Fibroblast of skin of scalp (primary cell): ENCODE data around the gene GCNA. TPM values are rescaled to one million over a fixed set of nuclear protein-coding genes. Genes with fewer than 3 reads are reported as not detected.
"Not testable (repeated sequence)": the region's sequence is repeated elsewhere in the genome, so short reads cannot be mapped to it uniquely, and the experiment has no call there.

Experiments
- DNase-seq: peaks from one replicate; pipeline ENCODE4 v3.0.0-alpha.2; 2013
- polyA plus RNA-seq, 2 experiments: library from polyadenylated mRNA; unstranded; fragments of 120-200 nt; gene quantifications; one replicate each; pipeline ENCODE4 v1.2.1, GENCODE V29; 2013; ENCODE audit not compliant: insufficient read length in 2 of 2

Gene GCNA
- 1.7 TPM for polyA plus RNA-seq (2013, experiment 1 of 2; ENCODE audit: insufficient read length)
- polyA plus RNA-seq (2013, experiment 2 of 2; ENCODE audit: insufficient read length): 1.7 TPM

GRCh38 chrX:71578253-71579135, at the start of gene GCNA:
Gene GCNA (plus strand): TSS chrX:71578437. CDS start chrX:71580822, 2,385 bp downstream.
- DNase-seq: no peak

- DNase-seq: peak; percentile 32
Measured at GRCh38 chrX:71532078-71532752, 46.0 kb upstream of the GCNA start.

- peak; percentile 98 for DNase-seq
Measured at GRCh38 chrX:71532753-71533425, 45.3 kb upstream of the GCNA start, which contains the start of gene OGT. Gene OGT (plus strand): TSS chrX:71533104. CDS start chrX:71533300, 196 bp downstream.

DNA sequence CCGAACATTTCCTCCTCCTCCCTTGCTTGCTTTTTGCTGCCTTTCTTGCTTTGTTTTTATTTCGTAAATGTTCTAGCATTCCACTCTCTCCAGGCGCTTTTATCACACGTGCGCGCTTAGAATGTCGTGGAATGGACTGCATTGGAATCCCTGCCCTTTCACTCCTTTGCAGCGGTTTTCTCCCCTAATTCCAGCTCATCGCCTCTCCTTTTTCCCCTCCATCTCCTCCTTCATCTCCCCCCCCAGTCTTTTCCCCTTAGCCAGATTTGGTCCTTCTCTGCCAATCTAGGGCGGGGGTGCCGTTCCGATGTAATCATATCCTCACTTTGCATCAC, 44.8 kb upstream of the GCNA start:
- DNase-seq: peak; percentile 33

DNA sequence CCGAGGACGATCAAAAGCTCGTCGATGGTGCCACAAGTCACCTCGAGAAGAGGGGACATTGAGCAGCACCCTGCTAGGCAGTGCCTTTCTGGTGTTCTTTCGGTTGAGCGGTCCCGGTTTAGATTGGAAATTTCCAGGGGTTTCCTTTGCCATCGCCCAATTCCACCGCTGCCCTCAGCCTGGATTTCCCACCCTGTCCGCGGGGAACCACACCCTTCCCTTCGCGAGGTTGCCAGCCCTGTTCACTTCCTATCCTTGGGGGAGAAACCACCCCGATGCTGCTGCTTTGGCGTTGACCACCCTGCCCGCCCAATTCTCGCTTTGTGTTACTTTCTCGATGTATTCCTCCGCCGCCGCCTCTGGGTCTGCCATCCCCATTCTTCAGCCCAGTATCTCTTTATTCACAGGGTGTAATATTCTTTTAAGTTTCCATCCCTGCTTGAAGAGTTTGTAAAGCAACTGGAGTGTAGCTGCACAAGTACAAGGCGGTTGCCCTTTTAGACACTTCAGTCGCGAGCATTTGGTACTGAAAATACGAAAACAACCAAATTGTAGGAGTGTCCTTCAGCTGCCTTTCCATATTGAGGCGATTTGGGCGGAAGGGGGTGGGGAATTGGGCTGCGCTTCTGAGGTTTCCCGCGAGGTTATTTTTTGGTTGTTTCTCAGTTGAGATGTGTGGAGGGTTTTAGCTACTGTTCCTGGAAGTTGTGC, 44.2 kb upstream of the GCNA start:
- DNase-seq: peak; percentile 65

DNA sequence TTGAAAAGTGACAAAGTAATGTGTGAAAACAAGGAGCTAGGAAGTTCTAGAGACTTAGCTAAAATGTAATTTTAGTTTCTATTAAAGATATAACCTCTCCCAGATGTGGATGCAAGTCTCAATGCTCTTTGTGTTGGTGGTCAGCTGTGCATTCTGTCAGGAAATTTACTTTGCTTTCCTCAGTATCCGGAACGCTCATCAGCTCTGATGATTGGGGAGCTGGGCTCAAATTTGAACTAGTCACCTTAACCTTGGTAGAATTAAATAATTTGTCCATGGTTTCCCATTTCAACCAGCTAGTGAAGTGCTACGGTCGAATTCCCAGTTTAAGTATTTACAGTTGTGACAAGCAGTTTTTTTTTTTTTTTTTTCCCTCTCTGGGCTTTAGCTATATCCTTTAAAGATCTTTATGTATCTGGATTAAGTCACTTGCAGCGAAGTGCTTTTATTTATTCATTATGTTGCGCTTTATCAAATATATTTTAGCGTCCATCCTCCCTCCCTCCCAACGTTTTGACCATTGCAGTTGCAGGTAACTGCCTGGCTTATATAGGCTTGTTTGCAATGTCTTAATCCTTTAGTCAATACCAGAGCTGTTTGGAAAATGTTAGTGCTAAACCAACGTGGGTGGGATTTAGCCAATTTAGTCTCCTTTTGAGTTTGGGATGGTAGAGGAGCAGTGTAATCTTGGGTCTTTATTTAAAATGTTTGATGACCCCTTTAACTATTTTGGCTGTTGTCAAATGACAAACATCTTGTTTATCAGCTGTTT, 43.3 kb upstream of the GCNA start:
- DNase-seq: no peak

DNA sequence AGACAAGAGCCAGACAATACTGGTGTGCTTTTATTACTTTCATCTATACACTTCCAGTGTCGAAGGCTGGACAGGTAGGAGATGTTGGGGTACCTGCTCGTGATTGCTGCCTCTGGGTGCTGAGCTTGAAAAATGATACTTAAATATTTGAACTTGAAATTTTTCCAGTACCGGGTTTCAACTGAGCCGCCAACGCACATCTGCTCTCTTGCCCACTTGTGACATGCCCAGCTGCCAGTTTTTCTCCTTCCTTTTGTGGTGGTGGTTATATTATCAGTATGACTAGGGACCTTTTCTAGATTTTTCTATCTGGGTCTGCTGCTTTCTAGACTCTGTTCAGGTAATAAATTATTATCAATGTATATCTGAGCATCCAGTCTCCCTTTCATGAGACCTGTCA, 42.0 kb upstream of the GCNA start:
- no peak for DNase-seq

DNA sequence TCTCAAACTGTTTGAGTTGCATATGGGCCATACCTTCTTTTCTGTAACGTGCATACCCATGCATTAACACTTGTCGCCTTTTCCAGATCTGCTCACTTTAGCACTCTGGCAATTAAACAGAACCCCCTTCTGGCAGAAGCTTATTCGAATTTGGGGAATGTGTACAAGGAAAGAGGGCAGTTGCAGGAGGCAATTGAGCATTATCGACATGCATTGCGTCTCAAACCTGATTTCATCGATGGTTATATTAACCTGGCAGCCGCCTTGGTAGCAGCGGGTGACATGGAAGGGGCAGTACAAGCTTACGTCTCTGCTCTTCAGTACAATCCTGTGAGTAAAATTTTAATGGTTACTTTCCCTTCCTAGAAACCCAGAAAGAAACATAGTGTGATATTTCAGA, 40.5 kb upstream of the GCNA start:
- DNase-seq: no peak

GRCh38 chrX:71540801-71541200, 37.4 kb upstream of the GCNA start:
- no peak for DNase-seq

DNA sequence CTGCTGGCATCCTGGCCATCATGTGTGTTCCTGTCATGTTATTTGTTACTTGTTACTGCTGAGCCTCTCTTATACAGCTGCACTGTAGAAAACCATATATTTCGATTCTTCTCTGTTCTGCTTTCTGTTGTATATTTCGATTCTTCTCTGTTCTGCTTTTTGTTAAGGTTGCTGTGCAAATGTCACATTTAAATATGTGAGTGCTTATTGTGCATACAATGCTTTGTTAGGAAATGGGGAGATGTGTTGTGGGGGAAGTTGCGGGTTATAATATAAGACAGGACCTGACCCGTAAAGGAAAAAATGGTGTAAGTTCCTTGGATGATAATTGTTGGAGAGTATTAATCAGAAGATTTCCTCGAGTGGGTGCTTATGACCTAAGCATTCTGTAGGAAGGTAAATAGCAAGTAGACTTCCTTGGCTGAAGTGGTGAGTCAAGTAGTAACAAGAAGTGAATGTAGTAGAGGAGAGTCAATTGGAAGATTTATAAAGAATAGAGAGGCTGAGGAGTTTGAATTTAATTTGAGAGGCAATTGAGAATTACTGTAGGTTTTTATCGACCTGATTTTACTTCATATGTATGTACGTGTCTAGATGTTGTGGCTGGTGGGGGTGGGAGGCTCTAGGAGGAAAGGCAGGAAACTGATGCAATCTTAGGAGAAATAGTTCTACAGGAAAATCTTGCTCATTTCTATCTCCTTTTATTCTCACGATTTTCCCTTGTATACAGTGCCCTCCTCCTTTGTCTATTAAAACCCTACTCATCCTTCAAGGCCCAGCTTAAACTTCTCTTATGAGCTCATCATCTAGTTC, 36.8 kb upstream of the GCNA start:
- peak; percentile 87 for DNase-seq

GRCh38 chrX:71542411-71542810, 35.8 kb upstream of the GCNA start:
- peak; percentile 83 for DNase-seq

DNA sequence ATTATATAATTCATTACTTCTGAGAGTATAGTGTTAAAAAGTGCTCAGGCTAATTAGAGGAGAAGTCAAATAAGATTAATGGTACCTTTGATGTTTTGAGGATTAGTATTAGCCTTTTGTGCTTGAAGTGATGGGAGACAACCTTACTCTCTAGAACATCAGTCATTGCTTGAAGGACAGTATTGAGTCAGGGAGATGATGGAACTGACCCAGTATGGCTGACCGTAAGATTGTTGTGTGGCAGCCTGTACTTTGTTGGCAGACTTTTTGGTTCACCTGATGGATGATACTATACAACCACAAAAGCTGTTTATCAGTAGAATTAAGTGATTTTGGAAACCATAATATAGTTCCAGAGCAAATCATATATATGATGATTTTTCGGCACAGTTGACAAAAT, 35.4 kb upstream of the GCNA start:
- DNase-seq: no peak

- peak; percentile 84 for DNase-seq
Measured at GRCh38 chrX:71543316-71543715, 34.9 kb upstream of the GCNA start.

GRCh38 chrX:71545364-71545763, 32.9 kb upstream of the GCNA start:
- DNase-seq: no peak

- no peak for DNase-seq
Measured at GRCh38 chrX:71546879-71547278, 31.4 kb upstream of the GCNA start.

DNA sequence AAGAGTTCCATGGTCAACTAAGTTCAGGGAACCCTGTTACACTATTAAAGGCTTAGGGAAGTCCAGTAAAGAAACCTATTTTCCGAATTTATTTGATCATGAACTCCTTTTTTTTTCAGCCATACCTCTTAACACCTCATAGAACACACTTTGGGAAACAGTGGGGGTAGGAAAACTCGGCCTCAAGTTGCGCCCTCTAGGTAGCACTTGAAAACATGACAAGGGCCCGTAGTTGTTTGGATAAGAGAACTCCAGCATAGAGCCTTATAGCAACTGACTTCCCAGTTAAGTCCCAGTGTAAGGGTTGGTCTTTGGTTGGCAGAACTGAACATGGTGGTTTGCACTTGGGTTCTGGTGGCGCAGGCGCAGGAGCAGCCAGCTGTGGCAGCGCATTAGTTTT, 30.9 kb upstream of the GCNA start:
- no peak for DNase-seq

DNA sequence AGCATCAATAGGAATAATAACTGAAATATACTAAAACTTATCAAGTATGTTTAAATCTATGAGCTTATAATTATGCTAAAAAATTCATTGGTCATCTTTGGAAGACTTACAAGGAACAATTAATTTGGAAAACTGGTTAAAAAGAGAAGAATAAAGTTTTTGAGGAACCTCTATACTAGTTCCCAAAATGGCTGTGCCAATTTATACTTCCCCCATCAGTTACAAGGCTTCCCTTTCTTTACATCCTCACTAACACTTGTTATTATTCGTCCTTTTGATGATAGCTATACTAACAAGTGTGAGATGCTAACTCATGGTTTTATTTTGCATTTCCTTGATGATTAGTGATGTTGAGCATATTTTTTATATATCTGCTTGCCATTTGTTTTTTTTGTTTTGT, 28.3 kb upstream of the GCNA start:
- no peak for DNase-seq

GRCh38 chrX:71550578-71550977, 27.7 kb upstream of the GCNA start:
- DNase-seq: no peak

DNA sequence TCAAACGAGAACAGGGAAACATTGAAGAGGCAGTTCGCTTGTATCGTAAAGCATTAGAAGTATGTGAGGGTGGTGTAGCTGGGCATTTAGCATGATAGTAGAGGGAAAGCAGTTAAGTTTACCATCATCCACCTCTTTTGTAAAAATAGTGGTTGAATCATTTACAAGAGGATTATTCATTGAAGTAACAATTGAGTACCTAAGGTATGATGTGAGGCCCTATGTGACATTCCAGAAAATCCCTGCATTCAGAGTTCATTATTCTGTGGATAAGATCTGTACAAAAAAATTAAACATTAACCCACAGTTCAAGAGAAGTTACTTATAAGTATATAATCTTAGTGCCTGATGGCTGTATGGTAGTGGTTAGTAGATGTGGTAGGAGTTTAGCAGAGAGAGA, 22.2 kb upstream of the GCNA start:
- no peak for DNase-seq

- no peak for DNase-seq
Measured at GRCh38 chrX:71558920-71559319, 19.3 kb upstream of the GCNA start.

DNA sequence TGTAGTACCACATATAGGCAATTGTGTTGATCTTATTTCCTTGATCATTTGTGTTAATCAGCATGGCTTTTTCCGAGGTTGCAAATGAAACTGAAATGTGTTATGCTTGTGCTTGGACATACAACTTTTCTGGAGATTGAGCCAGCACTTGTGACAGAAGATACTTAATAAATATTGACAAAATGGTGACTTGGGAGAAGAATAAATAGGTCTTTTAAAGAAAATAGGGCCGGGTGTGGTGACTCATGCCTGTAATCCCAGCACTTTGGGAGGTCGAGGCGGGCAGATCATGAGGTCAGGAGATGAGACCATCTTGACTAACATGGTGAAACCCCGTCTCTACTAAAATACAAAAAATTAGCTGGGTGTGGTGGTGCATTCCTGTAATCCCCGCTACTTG, 18.5 kb upstream of the GCNA start:
- DNase-seq: not testable (repeated sequence)
